Ascending aorta (tissue), 2 donors: Measurements from ENCODE around the gene NOL12. TPM values are rescaled to one million over a fixed set of nuclear protein-coding genes. Genes with fewer than 3 reads are reported as not detected.
"Not testable (repeated sequence)": the region's sequence is repeated elsewhere in the genome, so short reads cannot be mapped to it uniquely, and the experiment has no call there.

ENCODE experiments used
- DNase-seq, 2 donors: peaks; one replicate each; pipeline ENCODE4 v3.0.0-alpha.2; 2019; ENCODE audit warnings: low spot score in 2 of 2
- H3K27ac ChIP-seq, 2 donors: fragments of 200-600 bp; sonication (generic); one replicate each; pipeline ENCODE4 v1.5.1; 2016 to 2017; ENCODE audit warnings: mild to moderate bottlenecking in 1 of 2
- H3K27me3 ChIP-seq: fragments of 200-600 bp; sonication (generic); one replicate; pipeline ENCODE4 v1.5.1; 2017
- H3K36me3 ChIP-seq, 2 donors: fragments of 200-600 bp; sonication (generic); one replicate each; pipeline ENCODE4 v1.5.1; 2016
- H3K4me1 ChIP-seq, 2 donors: fragments of 200-600 bp; sonication (generic); one replicate each; pipeline ENCODE4 v1.5.1; 2016 to 2017; ENCODE audit warnings: mild to moderate bottlenecking in 1 of 2
- H3K4me3 ChIP-seq, 2 donors: fragments of 200-600 bp; sonication (generic); one replicate each; pipeline ENCODE4 v1.5.1; 2016 to 2017; ENCODE audit warnings: mild to moderate bottlenecking in 1 of 2
- H3K9me3 ChIP-seq, 2 donors: fragments of 200-600 bp; sonication (generic); one replicate each; pipeline ENCODE4 v1.5.1; 2016
- intact Hi-C: fragments of 100-400 bp; cut with DNase I; formaldehyde crosslinking; loops from one replicate; pipeline ENCODE4 v1.15.1; 2023
- total RNA-seq: library from RNA; depleted of rRNA; stranded (reverse); fragments of >200 nt; gene quantifications from one replicate; pipeline ENCODE4 v1.1.0, GENCODE V29; 2016
- TF ChIP-seq, protein P1 (sequence below), 3 experiments: fragments of 200-600 bp in 2 of 3; fragments of 450-650 bp in 1 of 3; sonication (generic) in 2 of 3; IDR thresholded peaks; one replicate each; pipeline ENCODE4 v1.5.1; 2016 to 2019; ENCODE audit warnings: antibody characterized with exemption in 3 of 3, mild to moderate bottlenecking in 1 of 3, moderate library complexity in 1 of 3

Gene NOL12
- total RNA-seq, 1 donor from 2014 or later, result 4.0 TPM

DNA sequence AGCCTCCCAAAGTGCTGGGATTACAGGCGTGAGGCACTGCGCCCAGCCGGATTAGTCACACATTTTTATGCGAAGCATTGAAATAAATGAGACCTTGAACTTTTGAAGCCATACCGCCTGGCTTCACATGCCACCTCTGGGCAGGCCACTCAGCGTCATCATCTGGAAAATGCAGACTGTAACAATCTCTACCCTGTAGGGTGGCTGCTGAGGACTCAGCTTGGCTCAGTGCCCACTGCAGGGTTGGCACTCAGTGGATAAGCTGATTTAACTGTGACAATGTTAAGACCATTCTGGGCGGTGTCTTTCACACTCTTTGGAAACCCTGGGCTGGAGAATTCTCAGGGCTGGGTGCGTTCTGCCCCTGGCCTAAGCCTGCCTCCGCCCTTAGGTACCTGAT lies 38.2 kb upstream of the NOL12 start:
- intact Hi-C loops, result no loop called here
- H3K27ac ChIP-seq, result no peak overlapping the region

DNA sequence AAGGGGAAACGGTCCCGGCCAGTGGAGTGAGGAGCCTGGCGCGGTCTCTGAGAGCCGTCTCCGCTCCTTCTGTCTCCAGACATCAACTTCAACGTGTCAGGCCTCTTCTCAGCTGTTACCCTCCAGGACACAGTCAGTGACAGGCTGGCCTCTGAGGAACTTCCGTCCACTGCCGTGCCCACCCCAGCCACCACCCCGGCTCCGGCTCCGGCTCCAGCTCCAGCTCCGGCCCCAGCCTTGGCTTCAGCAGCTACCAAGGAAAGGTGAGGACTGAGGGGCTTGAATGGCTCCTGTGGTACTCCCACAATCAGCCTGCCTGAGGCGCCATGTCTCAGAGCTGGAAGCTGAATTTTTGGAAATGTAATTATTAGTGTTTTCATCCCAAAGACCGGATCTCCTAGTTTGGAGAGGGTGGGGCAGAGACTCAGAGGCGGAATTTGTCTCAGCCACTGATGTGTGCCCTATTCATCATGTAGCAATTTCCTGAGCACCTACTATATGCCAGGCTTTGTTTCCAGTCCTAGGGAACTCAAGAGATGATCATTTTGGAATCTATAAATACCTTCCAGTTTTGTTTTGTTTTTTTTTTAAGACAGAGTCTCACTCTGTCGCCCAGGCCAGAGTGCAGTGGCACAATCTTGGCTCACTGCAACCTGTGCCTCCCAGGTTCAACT lies 35.5 kb upstream of the NOL12 start:
- DNase-seq, result no peak
- Histone ChIP-seq H3K9me3 (no peaks in the 10 kb centered on the region), H3K4me3 (no peak overlapping the region), H3K27me3 (no peaks in the 10 kb centered on the region), H3K27ac (no peak overlapping the region), H3K4me1 (no peaks in the 10 kb centered on the region), H3K36me3 (no peaks in the 10 kb centered on the region)
- intact Hi-C loops, result no loop called here
- TF ChIP-seq, protein P1, sequence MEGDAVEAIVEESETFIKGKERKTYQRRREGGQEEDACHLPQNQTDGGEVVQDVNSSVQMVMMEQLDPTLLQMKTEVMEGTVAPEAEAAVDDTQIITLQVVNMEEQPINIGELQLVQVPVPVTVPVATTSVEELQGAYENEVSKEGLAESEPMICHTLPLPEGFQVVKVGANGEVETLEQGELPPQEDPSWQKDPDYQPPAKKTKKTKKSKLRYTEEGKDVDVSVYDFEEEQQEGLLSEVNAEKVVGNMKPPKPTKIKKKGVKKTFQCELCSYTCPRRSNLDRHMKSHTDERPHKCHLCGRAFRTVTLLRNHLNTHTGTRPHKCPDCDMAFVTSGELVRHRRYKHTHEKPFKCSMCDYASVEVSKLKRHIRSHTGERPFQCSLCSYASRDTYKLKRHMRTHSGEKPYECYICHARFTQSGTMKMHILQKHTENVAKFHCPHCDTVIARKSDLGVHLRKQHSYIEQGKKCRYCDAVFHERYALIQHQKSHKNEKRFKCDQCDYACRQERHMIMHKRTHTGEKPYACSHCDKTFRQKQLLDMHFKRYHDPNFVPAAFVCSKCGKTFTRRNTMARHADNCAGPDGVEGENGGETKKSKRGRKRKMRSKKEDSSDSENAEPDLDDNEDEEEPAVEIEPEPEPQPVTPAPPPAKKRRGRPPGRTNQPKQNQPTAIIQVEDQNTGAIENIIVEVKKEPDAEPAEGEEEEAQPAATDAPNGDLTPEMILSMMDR (IDR thresholded peaks at IDR 0.05), result no peak

More for the DNA sequence above, 38.2 kb upstream of the NOL12 start:
- H3K36me3 ChIP-seq, result no peaks in the 10 kb centered on the region
- no peaks in the 10 kb centered on the region for H3K27me3 ChIP-seq
- TF ChIP-seq, protein P1 (IDR thresholded peaks at IDR 0.05), result no peak
- H3K9me3 ChIP-seq, result no peaks in the 10 kb centered on the region
- H3K4me3 ChIP-seq, result no peak overlapping the region
- DNase-seq, result no peak
- H3K4me1 ChIP-seq, result peaks cover 0 to 3% of the 10 kb centered on the region in 2 donors

DNA sequence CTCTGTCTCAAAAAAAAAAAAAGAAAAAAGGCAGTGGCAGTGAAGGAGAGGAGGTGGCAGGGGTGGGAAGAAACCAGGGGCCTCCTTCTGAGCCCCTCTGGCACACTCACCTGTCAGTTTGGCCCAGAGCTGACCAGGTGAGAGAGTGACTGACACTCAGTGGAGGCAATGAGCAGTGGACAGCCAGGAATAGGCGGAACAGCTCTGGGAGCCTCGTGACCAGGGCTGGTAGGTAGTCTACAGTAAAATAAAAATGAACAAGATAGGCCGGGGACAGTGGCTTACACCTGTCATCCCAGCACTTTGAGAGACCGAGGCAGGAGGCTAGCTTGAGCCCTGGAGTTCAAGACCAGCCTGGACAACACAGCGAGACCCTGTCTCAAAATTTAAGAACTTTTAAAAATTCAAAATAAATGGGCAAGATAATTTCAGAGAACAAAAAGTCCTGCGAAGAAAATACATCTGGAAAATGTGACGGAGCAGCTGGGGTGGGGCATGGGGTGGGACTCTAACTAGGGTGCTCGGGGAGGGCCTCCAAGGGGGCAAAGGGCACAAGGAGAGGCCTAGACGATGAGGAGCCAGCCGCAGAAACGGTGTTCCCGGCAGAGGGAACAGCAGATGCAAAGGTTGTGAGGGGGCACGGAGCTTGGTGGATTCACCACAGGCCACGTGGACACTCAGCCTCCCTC lies 31.4 kb upstream of the NOL12 start:
- DNase-seq, result no peak
- H3K9me3 ChIP-seq, result no peaks in the 10 kb centered on the region
- H3K4me3 ChIP-seq, result no peak overlapping the region
- peaks cover 11% of the 10 kb centered on the region in 2 donors for H3K4me1 ChIP-seq
- no peaks in the 10 kb centered on the region for H3K36me3 ChIP-seq
- TF ChIP-seq, protein P1 (IDR thresholded peaks at IDR 0.05), result no peak
- no peak overlapping the region for H3K27ac ChIP-seq
- H3K27me3 ChIP-seq, result no peaks in the 10 kb centered on the region
- intact Hi-C loops, result no loop called here

DNA sequence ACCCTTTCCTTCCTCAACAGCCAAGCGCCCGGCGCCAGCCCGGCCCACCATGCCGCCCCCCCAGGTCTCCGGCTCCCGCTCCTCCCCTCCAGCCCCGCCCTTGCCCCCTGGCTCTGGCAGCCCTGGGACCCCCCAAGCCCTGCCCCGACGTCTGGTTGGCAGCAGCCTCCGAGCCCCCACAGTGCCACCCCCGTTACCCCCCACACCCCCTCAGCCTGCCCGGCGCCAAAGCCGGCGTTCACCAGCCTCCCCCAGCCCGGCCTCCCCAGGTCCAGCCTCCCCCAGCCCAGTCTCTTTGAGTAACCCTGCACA lies 30.9 kb upstream of the NOL12 start:
- no peak overlapping the region for H3K27ac ChIP-seq

DNA sequence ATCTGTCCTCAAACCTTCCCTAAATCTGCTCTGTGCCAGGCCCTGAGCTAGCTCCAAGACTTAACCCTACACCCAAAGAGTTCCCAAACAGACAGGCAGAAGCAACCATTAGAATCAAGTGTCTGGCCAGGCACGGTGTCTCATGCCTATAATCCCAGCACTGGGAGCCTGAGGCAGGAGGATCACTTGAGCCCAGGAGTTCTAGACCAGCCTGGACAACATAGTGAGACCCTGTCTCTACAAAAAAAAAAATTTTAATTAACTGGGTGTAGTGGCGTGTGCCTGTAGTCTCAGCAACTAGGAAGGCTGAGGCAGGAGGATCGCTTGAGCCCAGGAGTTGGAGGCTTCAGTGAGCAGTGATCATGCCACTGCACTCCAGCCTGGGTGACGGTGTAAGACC lies 29.6 kb upstream of the NOL12 start:
- intact Hi-C loops, DNase-seq, H3K9me3 ChIP-seq, H3K36me3 ChIP-seq, H3K27me3 ChIP-seq, H3K27ac ChIP-seq, H3K4me3 ChIP-seq: not testable (repeated sequence)
- peaks cover 11 to 24% of the 10 kb centered on the region in 2 donors for H3K4me1 ChIP-seq

More for the DNA sequence above, 30.9 kb upstream of the NOL12 start:
- TF ChIP-seq, protein P1 (IDR thresholded peaks at IDR 0.05), result no peak
- no peak for DNase-seq
- H3K9me3 ChIP-seq, result no peaks in the 10 kb centered on the region
- no peak overlapping the region for H3K4me3 ChIP-seq
- no peaks in the 10 kb centered on the region for H3K36me3 ChIP-seq
- H3K4me1 ChIP-seq, result peaks cover 11% of the 10 kb centered on the region in 2 donors
- intact Hi-C loops, result no loop called here
- no peaks in the 10 kb centered on the region for H3K27me3 ChIP-seq

DNA sequence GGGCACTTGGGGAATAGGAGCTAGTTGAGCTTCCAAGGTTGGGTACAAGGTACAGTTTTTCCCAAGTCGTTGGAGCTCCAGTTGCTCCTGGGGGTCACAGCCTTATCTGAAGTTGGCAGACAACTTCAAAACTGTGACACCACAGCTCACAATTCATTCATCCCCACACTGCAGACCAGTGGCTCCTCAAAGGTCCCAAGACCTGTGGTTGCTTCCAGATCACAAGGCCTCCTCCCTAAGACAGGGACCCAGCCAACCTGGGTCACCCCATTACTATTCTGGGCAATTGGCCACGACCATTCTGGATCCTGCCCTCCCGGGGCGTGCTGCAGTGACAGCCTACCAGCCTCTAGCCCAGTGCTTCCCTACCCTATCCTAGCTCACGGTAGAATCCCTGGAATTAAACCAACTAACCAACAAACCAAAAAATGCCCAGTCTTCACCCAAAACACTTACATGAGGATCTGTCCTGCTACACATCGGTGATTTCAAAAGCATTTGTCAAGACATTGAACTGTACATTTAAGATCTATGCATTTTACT lies 28.5 kb upstream of the NOL12 start:
- TF ChIP-seq, protein P1 (IDR thresholded peaks at IDR 0.05), result no peak
- Histone ChIP-seq H3K9me3 (no peaks in the 10 kb centered on the region), H3K27me3 (no peaks in the 10 kb centered on the region), H3K4me1 (peaks cover 11 to 29% of the 10 kb centered on the region in 2 donors), H3K27ac (peak overlapping the region; percentile 76 to 86), H3K36me3 (no peaks in the 10 kb centered on the region), H3K4me3 (peak overlapping the region; percentile 56 to 64)
- no peak for DNase-seq
- intact Hi-C loops, result loop anchor here (1.0 kb wide), 1 partner anchor 18 kb away; the partner anchor contains the start of gene LGALS1
